Occipital lobe (tissue), 2 donors: ENCODE data around the gene INIP. TPM values are rescaled to one million over a fixed set of nuclear protein-coding genes. Genes with fewer than 3 reads are reported as not detected.
"Not testable (repeated sequence)": the region's sequence is repeated elsewhere in the genome, so short reads cannot be mapped to it uniquely, and the experiment has no call there.

Source experiments
- DNase-seq: peaks from one replicate; lab custom pipeline; 2025; lab: John Stamatoyannopoulos, UW
- total RNA-seq: library from RNA; depleted of rRNA; stranded (reverse); fragments of >200 nt; gene quantifications from one replicate; pipeline ENCODE4 v1.2.3, GENCODE V29; 2014

The INIP gene
- total RNA-seq, 1 donor from 2014 or later: 27.3 TPM

- no peak for DNase-seq
Observed at GRCh38 chr9:112743216-112743836, 25.4 kb upstream of the INIP start.

GRCh38 chr9:112734892-112735291 is 17.0 kb upstream of the INIP start:
- no peak for DNase-seq

- no peak for DNase-seq
Observed at GRCh38 chr9:112731971-112732370, 14.1 kb upstream of the INIP start.

GRCh38 chr9:112728401-112728800 is 10.5 kb upstream of the INIP start:
- no peak for DNase-seq

- DNase-seq: no peak
Observed at GRCh38 chr9:112726428-112726827, 8.5 kb upstream of the INIP start.

GRCh38 chr9:112725961-112726360 is 8.0 kb upstream of the INIP start:
- no peak for DNase-seq

GRCh38 chr9:112722749-112723148 is 4.8 kb upstream of the INIP start:
- DNase-seq: not testable (repeated sequence)

GRCh38 chr9:112720113-112720780 is 2.3 kb upstream of the INIP start:
- no peak for DNase-seq

- DNase-seq: no peak
Observed at GRCh38 chr9:112719696-112720095, 1.8 kb upstream of the INIP start.

GRCh38 chr9:112719241-112719691 is 1.3 kb upstream of the INIP start:
- DNase-seq: no peak

GRCh38 chr9:112712678-112713077 is 5.2 kb downstream of the INIP start:
- no peak for DNase-seq

- no peak for DNase-seq
Observed at GRCh38 chr9:112711050-112711689, 6.7 kb downstream of the INIP start.

- DNase-seq: peak; percentile 17
Observed at GRCh38 chr9:112705768-112706427, 12.0 kb downstream of the INIP start.

- DNase-seq: no peak
Observed at GRCh38 chr9:112703304-112703703, 14.6 kb downstream of the INIP start.

- DNase-seq: no peak
Observed at GRCh38 chr9:112700085-112700484, 17.8 kb downstream of the INIP start.

GRCh38 chr9:112699230-112699629 is 18.7 kb downstream of the INIP start:
- DNase-seq: no peak

- DNase-seq: no peak
Observed at GRCh38 chr9:112696461-112696860, 21.5 kb downstream of the INIP start.

GRCh38 chr9:112694706-112695555 is 23.0 kb downstream of the INIP start:
- no peak for DNase-seq

- DNase-seq: no peak
Observed at GRCh38 chr9:112689161-112689740, 28.7 kb downstream of the INIP start.

GRCh38 chr9:112680731-112681402 is 37.0 kb downstream of the INIP start:
- no peak for DNase-seq
